CD4-positive, alpha-beta T cell (primary cell): ENCODE results near the gene TESK2. TPM values are rescaled to one million over a fixed set of nuclear protein-coding genes. Genes with fewer than 3 reads are reported as not detected.
"Not testable (repeated sequence)": the region's sequence is repeated elsewhere in the genome, so short reads cannot be mapped to it uniquely, and the experiment has no call there.

ENCODE experiments used
- ATAC-seq: fragments of 200-7000 bp; cut with Tn5 transposase; one replicate; pipeline ENCODE4 v1.10.0; 2022; ENCODE audit warnings: mild to moderate bottlenecking; ENCODE audit not compliant: poor library complexity
- CTCF ChIA-PET: fragments of 350-600 bp; sonication (Branson Sonifier 250); formaldehyde crosslinking; loops from one replicate; lab custom pipeline; 2021; ENCODE audit warnings: antibody characterized with exemption, inconsistent platforms; lab: Charles Lee
- POLR2A ChIA-PET: fragments of 350-600 bp; sonication (Branson Sonifier 250); formaldehyde crosslinking; loops from one replicate; lab custom pipeline; 2021; ENCODE audit warnings: antibody characterized with exemption, inconsistent platforms; lab: Charles Lee
- DNase-seq, 14 experiments: peaks; one replicate each; pipeline ENCODE4 v3.0.0-alpha.2; 2013 to 2020; ENCODE audit warnings: mixed read lengths in 2 of 14
- H3K27ac ChIP-seq, 2 donors: one replicate each; pipeline versions ENCODE4 v1.5.1 to v1.7.0; 2013; ENCODE audit warnings: low read length in 2 of 2, low read depth in 1 of 2, mild to moderate bottlenecking in 1 of 2
- H3K27me3 ChIP-seq, 2 experiments: 1 replicate in 1 of 2; 2 replicates in 1 of 2; pipeline versions ENCODE4 v1.6.1 to v1.7.0; 2013; ENCODE audit warnings: low read length in 2 of 2, control low read depth in 1 of 2, mild to moderate bottlenecking in 1 of 2, moderate library complexity in 1 of 2; ENCODE audit not compliant: insufficient read depth in 2 of 2, control insufficient read depth in 1 of 2
- H3K36me3 ChIP-seq: one replicate; pipeline ENCODE4 v1.6.1; 2013; ENCODE audit warnings: low read length, control low read depth; ENCODE audit not compliant: insufficient read depth
- H3K4me1 ChIP-seq: one replicate; pipeline ENCODE4 v1.6.1; 2013; ENCODE audit warnings: low read length, control low read depth; ENCODE audit not compliant: insufficient read depth
- H3K4me3 ChIP-seq: one replicate; pipeline ENCODE4 v1.5.1; 2013; ENCODE audit warnings: mild to moderate bottlenecking, low read length, moderate library complexity
- H3K9me3 ChIP-seq, 2 experiments: 1 replicate in 1 of 2; 2 replicates in 1 of 2; pipeline versions ENCODE4 v1.6.1 to v1.7.0; 2013; ENCODE audit warnings: low read length in 2 of 2, mild to moderate bottlenecking in 2 of 2, control low read depth in 1 of 2, moderate library complexity in 1 of 2; ENCODE audit not compliant: control insufficient read depth in 1 of 2, insufficient read depth in 1 of 2
- H3K27ac Mint-ChIP-seq: one replicate; pipeline ENCODE4 v1.8.0; 2020; ENCODE audit warnings: mixed read lengths
- H3K27me3 Mint-ChIP-seq: one replicate; pipeline ENCODE4 v1.8.0; 2021; ENCODE audit warnings: mixed read lengths
- H3K36me3 Mint-ChIP-seq: one replicate; pipeline ENCODE4 v1.8.0; 2021; ENCODE audit warnings: low read depth, mixed read lengths
- H3K4me1 Mint-ChIP-seq: one replicate; pipeline ENCODE4 v1.8.0; 2021; ENCODE audit warnings: low read depth, mixed read lengths
- H3K4me3 Mint-ChIP-seq: one replicate; pipeline ENCODE4 v1.8.0; 2020; ENCODE audit warnings: mild to moderate bottlenecking, mixed read lengths
- H3K9me3 Mint-ChIP-seq: one replicate; pipeline ENCODE4 v1.8.0; 2020; ENCODE audit warnings: mixed read lengths
- CTCF ChIP-seq: fragments of 200-600 bp; IDR thresholded peaks from one replicate; pipeline ENCODE4 v1.8.0; 2022; ENCODE audit warnings: antibody characterized with exemption, mild to moderate bottlenecking
- intact Hi-C, 2 experiments: fragments of 100-400 bp; cut with DNase I in 1 of 2; cut with micrococcal nuclease in 1 of 2; formaldehyde crosslinking; loops; one replicate each; pipeline versions ENCODE4 v1.15.1 to v1.9.0; 2023 to 2025; cut with DNase I, micrococcal nuclease
- total RNA-seq, 174 experiments: library from RNA in 2 of 174; stranded (reverse) in 2 of 174; gene quantifications; one replicate each; pipeline ENCODE4 v1.2.3 and lab custom pipeline; 2021 to 2026

TESK2 gene
- total RNA-seq, 2 experiments from 2014 or later: 2.8 to 3.4 TPM

- H3K4me1 ChIP-seq: no peaks in the 10 kb centered on the region
- Mint-ChIP-seq H3K27ac (no peak overlapping the region), H3K36me3 (no peaks in the 10 kb centered on the region), H3K9me3 (no peaks in the 10 kb centered on the region), H3K4me1 (no peaks in the 10 kb centered on the region), H3K27me3 (no peaks in the 10 kb centered on the region), H3K4me3 (no peak overlapping the region)
- no peaks in the 10 kb centered on the region for H3K9me3 ChIP-seq
- H3K27ac ChIP-seq: no peak overlapping the region
- no peaks in the 10 kb centered on the region for H3K27me3 ChIP-seq
- POLR2A ChIA-PET: no interaction called here
- H3K36me3 ChIP-seq: no peaks in the 10 kb centered on the region
- no peak overlapping the region for H3K4me3 ChIP-seq
- CTCF ChIA-PET: no interaction called here
- ATAC-seq (no peak), DNase-seq (no peak)
- intact Hi-C loops: no loop called here
- TF ChIP-seq CTCF: no peak
Measured at GRCh38 chr1:45478121-45478814, 12.7 kb downstream of the TESK2 start.

DNA sequence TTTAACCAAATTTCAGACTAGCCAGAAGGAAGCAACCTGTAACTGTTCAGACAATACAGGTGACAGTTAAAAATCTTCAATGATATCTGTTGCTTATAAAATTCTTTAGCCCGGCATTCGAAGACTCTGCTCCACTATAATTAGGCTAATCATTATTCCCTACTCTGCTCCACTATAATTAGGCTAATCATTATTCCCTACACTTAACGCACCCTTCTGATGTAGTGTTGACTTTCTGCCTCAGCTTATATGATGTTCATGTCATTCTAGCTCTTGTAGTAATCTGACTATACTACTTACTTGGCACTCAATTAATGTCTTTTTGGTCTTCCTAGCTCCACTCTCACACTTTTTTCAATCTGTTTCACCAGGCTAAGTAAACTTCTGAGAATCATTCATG, 13.3 kb downstream of the TESK2 start:
- H3K36me3 Mint-ChIP-seq: no peaks in the 10 kb centered on the region
- no peak for TF ChIP-seq CTCF
- Histone ChIP-seq H3K4me3 (no peak overlapping the region), H3K27me3 (no peaks in the 10 kb centered on the region), H3K9me3 (no peaks in the 10 kb centered on the region), H3K4me1 (no peaks in the 10 kb centered on the region), H3K36me3 (no peaks in the 10 kb centered on the region), H3K27ac (no peak overlapping the region)
- POLR2A ChIA-PET: no interaction called here
- no peaks in the 10 kb centered on the region for H3K9me3 Mint-ChIP-seq
- no peak for DNase-seq
- no peak overlapping the region for H3K27ac Mint-ChIP-seq
- H3K27me3 Mint-ChIP-seq: no peaks in the 10 kb centered on the region
- intact Hi-C loops: no loop called here
- no peak for ATAC-seq
- H3K4me1 Mint-ChIP-seq: no peaks in the 10 kb centered on the region
- CTCF ChIA-PET: no interaction called here
- no peak overlapping the region for H3K4me3 Mint-ChIP-seq

GRCh38 chr1:45474194-45474593, 16.8 kb downstream of the TESK2 start:
- CTCF ChIA-PET, H3K27ac ChIP-seq, intact Hi-C loops, H3K9me3 Mint-ChIP-seq, H3K27ac Mint-ChIP-seq, H3K27me3 ChIP-seq, ATAC-seq, H3K36me3 ChIP-seq, H3K36me3 Mint-ChIP-seq, H3K4me1 Mint-ChIP-seq, H3K27me3 Mint-ChIP-seq, H3K9me3 ChIP-seq, DNase-seq, H3K4me1 ChIP-seq, H3K4me3 ChIP-seq, H3K4me3 Mint-ChIP-seq: not testable (repeated sequence)
- POLR2A ChIA-PET: interaction anchor here (1.0 kb wide), 1 partner anchor 13 kb away, joined by 3 read pairs; no protein-coding TSS in a partner anchor

- TF ChIP-seq CTCF: no peak
Measured at GRCh38 chr1:45473302-45473701, 17.7 kb downstream of the TESK2 start.

More at GRCh38 chr1:45473302-45473701, 17.7 kb downstream of the TESK2 start:
- POLR2A ChIA-PET: interaction anchor here (1.0 kb wide), 1 partner anchor 12 kb away, joined by 3 read pairs; no protein-coding TSS in a partner anchor
- Histone ChIP-seq H3K27me3 (no peaks in the 10 kb centered on the region), H3K27ac (no peak overlapping the region), H3K9me3 (no peaks in the 10 kb centered on the region), H3K36me3 (no peaks in the 10 kb centered on the region), H3K4me1 (no peaks in the 10 kb centered on the region), H3K4me3 (no peak overlapping the region)
- H3K27me3 Mint-ChIP-seq: no peaks in the 10 kb centered on the region
- no peak overlapping the region for H3K27ac Mint-ChIP-seq
- no peak overlapping the region for H3K4me3 Mint-ChIP-seq
- H3K9me3 Mint-ChIP-seq: no peaks in the 10 kb centered on the region
- no peaks in the 10 kb centered on the region for H3K4me1 Mint-ChIP-seq
- DNase-seq: no peak
- no peak for ATAC-seq
- CTCF ChIA-PET: no interaction called here
- intact Hi-C loops: no loop called here
- no peaks in the 10 kb centered on the region for H3K36me3 Mint-ChIP-seq
